ENCODE results near the gene ABCG4. TPM values are rescaled to one million over a fixed set of nuclear protein-coding genes. Genes with fewer than 3 reads are reported as not detected.

Gene ABCG4
- total RNA-seq, 2 donors from 2014 or later, result 0.85 TPM; not detected in 1

GRCh38 chr11:119155733-119156492 is 7.1 kb downstream of the ABCG4 start:
- H3K27me3 ChIP-seq (replicated peaks; ENCODE audit: insufficient read depth), result no peaks in the 10 kb centered on the region
- no peaks in the 10 kb centered on the region for H3K9me3 ChIP-seq
- WGBS, result 56% methylated on average over 8 of the region's 8 CpGs
- TF ChIP-seq POLR2A (IDR thresholded peaks at IDR 0.05), result no peak
- TF ChIP-seq CTCF (IDR thresholded peaks at IDR 0.05), result no peak
- no peak for TF ChIP-seq POLR2AphosphoS5 (IDR thresholded peaks at IDR 0.05)
- H3K4me1 ChIP-seq (replicated peaks), result no peaks in the 10 kb centered on the region
- no peak for DNase-seq (ENCODE audit: low spot score)
- no peak overlapping the region for H3K27ac ChIP-seq
- no peaks in the 10 kb centered on the region for H3K36me3 ChIP-seq
- H3K4me3 ChIP-seq, result no peak overlapping the region
- intact Hi-C loops (cut with DNase I), result no loop called here

- Histone ChIP-seq H3K27me3 (replicated peaks; ENCODE audit: insufficient read depth) (no peaks in the 10 kb centered on the region), H3K4me1 (replicated peaks) (no peaks in the 10 kb centered on the region), H3K36me3 (no peaks in the 10 kb centered on the region), H3K4me3 (no peak overlapping the region), H3K9me3 (no peaks in the 10 kb centered on the region), H3K27ac (no peak overlapping the region)
- WGBS, result 83% methylated on average over 10 of the region's 10 CpGs
- DNase-seq (ENCODE audit: low spot score), result no peak
- intact Hi-C loops (cut with DNase I), result no loop called here
- TF ChIP-seq CTCF (IDR thresholded peaks at IDR 0.05) (no peak), POLR2A (IDR thresholded peaks at IDR 0.05) (no peak), POLR2AphosphoS5 (IDR thresholded peaks at IDR 0.05) (no peak)
These were observed 7.6 kb downstream of the ABCG4 start for GRCh38 chr11:119156496-119156895.

DNA sequence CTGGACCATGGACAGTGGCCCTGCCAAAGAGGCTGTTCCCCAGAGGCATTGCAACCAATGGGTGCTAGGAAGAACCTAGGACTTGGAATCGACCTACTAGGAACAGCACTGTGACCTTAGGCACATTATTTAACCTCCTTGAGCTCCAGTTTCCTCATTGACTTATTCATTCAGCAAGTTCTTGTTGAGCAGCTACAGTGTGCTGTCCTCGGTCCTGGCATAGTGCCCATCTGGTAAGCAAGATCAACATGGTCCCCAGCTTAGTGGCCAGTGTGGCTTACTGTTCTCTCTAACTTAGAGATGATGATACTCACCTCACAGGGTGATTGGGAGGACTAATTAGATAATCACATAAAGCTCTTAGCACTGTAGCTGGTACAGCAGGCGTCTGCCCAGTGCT is 8.2 kb downstream of the ABCG4 start:
- 55% methylated on average over 3 of the region's 3 CpGs for WGBS
- H3K27ac ChIP-seq, result no peak overlapping the region
- no peak for DNase-seq (ENCODE audit: low spot score)
- intact Hi-C loops (cut with DNase I), result no loop called here
- H3K4me1 ChIP-seq (replicated peaks), result no peaks in the 10 kb centered on the region
- H3K9me3 ChIP-seq, result no peaks in the 10 kb centered on the region
- no peak overlapping the region for H3K4me3 ChIP-seq
- no peaks in the 10 kb centered on the region for H3K36me3 ChIP-seq
- TF ChIP-seq POLR2AphosphoS5 (IDR thresholded peaks at IDR 0.05), result no peak
- no peak for TF ChIP-seq POLR2A (IDR thresholded peaks at IDR 0.05)
- no peak for TF ChIP-seq CTCF (IDR thresholded peaks at IDR 0.05)
- no peaks in the 10 kb centered on the region for H3K27me3 ChIP-seq (replicated peaks; ENCODE audit: insufficient read depth)

- intact Hi-C loops (cut with DNase I), result no loop called here
- Histone ChIP-seq H3K4me1 (replicated peaks) (no peaks in the 10 kb centered on the region), H3K4me3 (no peak overlapping the region), H3K36me3 (no peaks in the 10 kb centered on the region), H3K27me3 (replicated peaks; ENCODE audit: insufficient read depth) (no peaks in the 10 kb centered on the region), H3K9me3 (no peaks in the 10 kb centered on the region), H3K27ac (no peak overlapping the region)
- TF ChIP-seq CTCF (IDR thresholded peaks at IDR 0.05), result no peak
- no peak for TF ChIP-seq POLR2A (IDR thresholded peaks at IDR 0.05)
- no peak for TF ChIP-seq POLR2AphosphoS5 (IDR thresholded peaks at IDR 0.05)
- 90% methylated on average over 13 of the region's 13 CpGs for WGBS
- DNase-seq (ENCODE audit: low spot score), result no peak
These were observed 9.6 kb downstream of the ABCG4 start for GRCh38 chr11:119158467-119158866.

DNA sequence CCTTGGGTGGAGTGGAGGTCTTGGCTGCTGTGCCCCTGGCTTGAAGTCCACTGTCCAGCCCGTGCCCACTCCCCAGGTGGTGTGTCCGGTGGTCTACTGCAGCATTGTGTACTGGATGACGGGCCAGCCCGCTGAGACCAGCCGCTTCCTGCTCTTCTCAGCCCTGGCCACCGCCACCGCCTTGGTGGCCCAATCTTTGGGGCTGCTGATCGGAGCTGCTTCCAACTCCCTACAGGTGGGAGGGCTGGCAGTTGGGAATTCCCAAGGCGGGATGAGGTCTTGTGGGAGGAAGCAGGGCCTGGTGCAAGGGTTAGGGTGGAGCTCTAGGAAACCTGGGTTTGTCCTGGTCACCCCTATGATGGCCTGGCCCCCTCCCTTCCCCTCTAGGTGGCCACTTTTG is 11.3 kb downstream of the ABCG4 start:
- no peaks in the 10 kb centered on the region for H3K27me3 ChIP-seq (replicated peaks; ENCODE audit: insufficient read depth)
- no peaks in the 10 kb centered on the region for H3K9me3 ChIP-seq
- H3K27ac ChIP-seq, result no peak overlapping the region
- H3K4me3 ChIP-seq, result no peak overlapping the region
- WGBS, result 90% methylated on average over 9 of the region's 9 CpGs
- no peaks in the 10 kb centered on the region for H3K4me1 ChIP-seq (replicated peaks)
- TF ChIP-seq POLR2A (IDR thresholded peaks at IDR 0.05) (no peak), POLR2AphosphoS5 (IDR thresholded peaks at IDR 0.05) (no peak), CTCF (IDR thresholded peaks at IDR 0.05) (no peak)
- DNase-seq (ENCODE audit: low spot score), result no peak
- intact Hi-C loops (cut with DNase I), result no loop called here
- H3K36me3 ChIP-seq, result no peaks in the 10 kb centered on the region
